Measurements from ENCODE around the gene FBN3. TPM values are rescaled to one million over a fixed set of nuclear protein-coding genes. Genes with fewer than 3 reads are reported as not detected.

Gene FBN3
- polyA plus RNA-seq (32.7 and 52.7 TPM in 2 replicates), polyA minus RNA-seq (29.5 and 38.1 TPM in 2 replicates)

- Histone ChIP-seq H3K4me2 (ENCODE audit: low read length) (peak within 1 kb of the TSS; percentile 42), H4K20me1 (ENCODE audit: insufficient read depth) (no peaks in the 10 kb centered on the region), H3K9me3 (ENCODE audit: low read length) (no peaks in the 10 kb centered on the region), H3K79me2 (replicated peaks; ENCODE audit: insufficient read depth, low read length) (no peaks in the 10 kb centered on the region), H3K9me2 (ENCODE audit: insufficient read depth, low read length) (no peaks in the 10 kb centered on the region), H3K9ac (ENCODE audit: low read length) (peak within 1 kb of the TSS; percentile 88), H3F3A (ENCODE audit: insufficient read depth, low read length, poor library complexity, severe bottlenecking) (no peaks in the 10 kb centered on the region), H3K4me3 (ENCODE audit: low read length) (peak within 1 kb of the TSS; percentile 77), H3K27ac (ENCODE audit: low read length) (peak within 1 kb of the TSS; percentile 65), H3K27me3 (ENCODE audit: insufficient read depth, low read depth, low read length) (no peaks in the 10 kb centered on the region), H3K36me3 (ENCODE audit: insufficient read depth, low read length) (no peaks in the 10 kb centered on the region), H2AFZ (ENCODE audit: low read depth, low read length) (peak within 1 kb of the TSS; percentile 65)
- TF ChIP-seq POLR2AphosphoS5 (IDR thresholded peaks at IDR 0.05) (peak; percentile 67), TAF1 (IDR thresholded peaks at IDR 0.05; ENCODE audit: low read depth) (no peak)
Measured at GRCh38 chr19:8149261-8150094, at the start of gene FBN3. FBN3 (minus strand) TSS chr19:8149592; CDS start chr19:8147480, 2,112 bp downstream.

DNA sequence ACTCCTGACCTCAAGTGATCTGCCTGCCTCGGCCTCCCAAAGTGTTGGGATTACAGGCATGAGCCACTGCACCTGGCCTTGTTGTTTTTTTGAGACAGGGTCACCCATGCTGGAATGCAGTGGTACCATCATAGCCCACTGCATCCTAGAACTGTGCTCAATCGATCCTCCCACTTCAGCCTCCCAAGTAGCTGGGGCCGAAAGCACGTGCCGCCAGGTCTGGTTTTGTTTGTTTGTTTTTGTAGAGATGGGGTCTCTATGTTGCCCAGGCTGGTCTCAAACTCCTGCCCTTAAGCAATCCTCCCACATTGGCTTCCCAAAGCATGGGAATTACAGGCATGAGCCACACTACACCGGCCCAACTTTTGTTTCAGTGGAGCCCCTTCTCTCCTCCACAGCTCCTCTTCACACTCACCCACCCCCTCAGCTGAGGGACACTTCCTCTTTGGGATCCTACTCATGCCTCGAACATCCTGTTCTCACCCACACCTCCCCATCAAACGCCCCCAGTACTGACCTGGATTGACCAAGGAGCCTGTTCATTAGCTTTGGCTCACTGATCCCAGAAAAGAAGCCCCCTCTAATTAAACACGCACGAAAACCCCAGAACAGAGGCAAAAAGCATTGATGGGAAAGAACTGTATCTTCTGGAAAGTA is 47.0 kb upstream of the FBN3 start:
- H2AFZ ChIP-seq (ENCODE audit: low read depth, low read length), result no peak overlapping the region
- no peaks in the 10 kb centered on the region for H4K20me1 ChIP-seq (ENCODE audit: insufficient read depth)
- TF ChIP-seq MXI1 (conservative IDR thresholded peaks at IDR 0.05; ENCODE audit: poor library complexity, severe bottlenecking) (no peak), POLR2AphosphoS5 (IDR thresholded peaks at IDR 0.05) (no peak), TAF1 (IDR thresholded peaks at IDR 0.05; ENCODE audit: low read depth) (no peak), CTCF (IDR thresholded peaks at IDR 0.05; ENCODE audit: poor library complexity, severe bottlenecking) (no peak), EZH2 (IDR thresholded peaks at IDR 0.05; ENCODE audit: borderline replicate concordance, insufficient read depth, low read length, poor library complexity, severe bottlenecking) (no peak), SMC3 (conservative IDR thresholded peaks at IDR 0.05; ENCODE audit: poor library complexity) (no peak), RAD21 (conservative IDR thresholded peaks at IDR 0.05) (no peak), EP300 (conservative IDR thresholded peaks at IDR 0.05; ENCODE audit: poor library complexity, severe bottlenecking) (no peak)
- TF ChIP-seq, protein P1, sequence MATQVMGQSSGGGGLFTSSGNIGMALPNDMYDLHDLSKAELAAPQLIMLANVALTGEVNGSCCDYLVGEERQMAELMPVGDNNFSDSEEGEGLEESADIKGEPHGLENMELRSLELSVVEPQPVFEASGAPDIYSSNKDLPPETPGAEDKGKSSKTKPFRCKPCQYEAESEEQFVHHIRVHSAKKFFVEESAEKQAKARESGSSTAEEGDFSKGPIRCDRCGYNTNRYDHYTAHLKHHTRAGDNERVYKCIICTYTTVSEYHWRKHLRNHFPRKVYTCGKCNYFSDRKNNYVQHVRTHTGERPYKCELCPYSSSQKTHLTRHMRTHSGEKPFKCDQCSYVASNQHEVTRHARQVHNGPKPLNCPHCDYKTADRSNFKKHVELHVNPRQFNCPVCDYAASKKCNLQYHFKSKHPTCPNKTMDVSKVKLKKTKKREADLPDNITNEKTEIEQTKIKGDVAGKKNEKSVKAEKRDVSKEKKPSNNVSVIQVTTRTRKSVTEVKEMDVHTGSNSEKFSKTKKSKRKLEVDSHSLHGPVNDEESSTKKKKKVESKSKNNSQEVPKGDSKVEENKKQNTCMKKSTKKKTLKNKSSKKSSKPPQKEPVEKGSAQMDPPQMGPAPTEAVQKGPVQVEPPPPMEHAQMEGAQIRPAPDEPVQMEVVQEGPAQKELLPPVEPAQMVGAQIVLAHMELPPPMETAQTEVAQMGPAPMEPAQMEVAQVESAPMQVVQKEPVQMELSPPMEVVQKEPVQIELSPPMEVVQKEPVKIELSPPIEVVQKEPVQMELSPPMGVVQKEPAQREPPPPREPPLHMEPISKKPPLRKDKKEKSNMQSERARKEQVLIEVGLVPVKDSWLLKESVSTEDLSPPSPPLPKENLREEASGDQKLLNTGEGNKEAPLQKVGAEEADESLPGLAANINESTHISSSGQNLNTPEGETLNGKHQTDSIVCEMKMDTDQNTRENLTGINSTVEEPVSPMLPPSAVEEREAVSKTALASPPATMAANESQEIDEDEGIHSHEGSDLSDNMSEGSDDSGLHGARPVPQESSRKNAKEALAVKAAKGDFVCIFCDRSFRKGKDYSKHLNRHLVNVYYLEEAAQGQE (IDR thresholded peaks at IDR 0.05; ENCODE audit: borderline replicate concordance), result no peak

More for the DNA sequence above, 47.0 kb upstream of the FBN3 start:
- no peaks in the 10 kb centered on the region for H3K27me3 ChIP-seq (ENCODE audit: insufficient read depth, low read depth, low read length)
- H3K9me2 ChIP-seq (ENCODE audit: insufficient read depth, low read length), result no peaks in the 10 kb centered on the region
- no peaks in the 10 kb centered on the region for H3K36me3 ChIP-seq (ENCODE audit: insufficient read depth, low read length)
- no peaks in the 10 kb centered on the region for H3K9me3 ChIP-seq (ENCODE audit: low read length)
- H3K27ac ChIP-seq (ENCODE audit: low read length), result no peak overlapping the region
- H3F3A ChIP-seq (ENCODE audit: insufficient read depth, low read length, poor library complexity, severe bottlenecking), result no peaks in the 10 kb centered on the region
- H3K9ac ChIP-seq (ENCODE audit: low read length), result no peak overlapping the region
- H3K4me2 ChIP-seq (ENCODE audit: low read length), result no peak overlapping the region
- no peak overlapping the region for H3K4me3 ChIP-seq (ENCODE audit: low read length)
- H3K79me2 ChIP-seq (replicated peaks; ENCODE audit: insufficient read depth, low read length), result no peaks in the 10 kb centered on the region

Data from neural cell (in vitro differentiated cells).